HUDEP-2 (cell line): ENCODE results near the gene CEP78.

ENCODE experiments used
- DNase-seq, 76 experiments: peaks; one replicate each; lab custom pipeline; 2025; ENCODE audit not compliant: unreplicated experiment in 76 of 76; lab: John Stamatoyannopoulos, UW

The CEP78 gene

DNA sequence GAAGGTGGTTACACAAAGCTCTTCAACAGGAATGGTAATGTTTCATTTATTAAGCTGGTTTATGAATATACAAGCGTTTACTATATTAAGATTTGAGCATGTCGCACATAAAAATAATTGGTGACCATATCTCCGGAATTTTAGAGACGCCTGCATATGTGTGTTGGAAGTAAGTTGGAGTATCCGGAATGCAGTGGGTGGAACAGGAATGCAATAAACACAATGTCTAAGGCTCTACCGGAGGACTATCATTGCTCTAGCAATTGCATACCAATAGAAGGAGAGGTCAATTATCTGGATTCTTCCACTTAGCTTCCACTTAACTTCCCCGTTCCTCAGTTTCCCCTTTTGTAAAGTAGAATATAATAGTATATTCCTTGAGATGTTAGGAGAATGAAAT is 1.1 kb upstream of the CEP78 start:
- DNase-seq: no peak

DNA sequence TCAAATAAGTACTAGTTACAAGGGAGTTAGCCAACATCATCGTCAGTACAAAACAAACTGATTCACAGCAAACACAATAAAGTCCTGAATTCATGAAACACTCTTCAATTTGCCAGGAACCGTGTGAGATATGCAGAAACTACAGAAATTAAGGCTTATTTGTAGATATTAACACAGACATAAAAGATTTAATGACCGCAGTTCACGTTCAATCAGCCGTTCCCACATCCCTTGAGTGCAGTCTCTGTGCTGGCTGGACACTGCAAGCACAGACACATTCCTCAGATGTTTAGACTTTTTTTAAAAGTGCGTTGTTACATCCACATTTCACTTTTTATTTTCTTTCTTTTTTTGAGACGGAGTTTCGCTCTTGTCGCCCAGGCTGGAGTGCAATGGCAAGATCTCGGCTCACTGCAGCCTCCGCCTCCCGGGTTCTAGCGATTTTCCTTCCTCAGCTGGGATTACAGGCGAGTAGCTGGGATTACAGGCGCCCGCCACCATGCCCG is 566 bp upstream of the CEP78 start:
- DNase-seq: no peak

DNA sequence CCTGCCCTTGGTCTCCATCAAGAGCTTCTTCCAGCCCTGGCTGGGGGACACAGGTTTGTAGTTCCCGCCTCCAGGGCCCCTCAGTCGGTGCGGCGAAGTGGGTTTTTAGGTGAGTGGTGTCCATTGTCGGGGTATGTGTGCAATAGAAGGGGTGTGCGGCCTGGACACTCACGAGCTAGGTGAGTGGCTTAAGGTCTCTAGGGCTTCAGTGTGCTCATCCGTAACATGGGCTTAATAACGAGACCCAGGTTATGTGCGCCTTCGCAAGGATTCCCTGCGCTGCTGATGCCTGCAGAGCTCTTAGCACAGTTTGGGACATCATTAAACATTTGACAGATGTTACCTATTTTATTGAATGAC is 656 bp downstream of the CEP78 start:
- DNase-seq: peak in 3 of 76 experiments; percentile 6 to 20 (median 14)

- DNase-seq: no peak
These were observed 2.5 kb downstream of the CEP78 start for GRCh38 chr9:78238046-78239038.

GRCh38 chr9:78239506-78239905 is 3.6 kb downstream of the CEP78 start:
- no peak for DNase-seq

GRCh38 chr9:78242041-78242440 is 6.2 kb downstream of the CEP78 start:
- no peak for DNase-seq

GRCh38 chr9:78243130-78243529 is 7.3 kb downstream of the CEP78 start:
- no peak for DNase-seq

- no peak for DNase-seq
These were observed 9.5 kb downstream of the CEP78 start for GRCh38 chr9:78245401-78245800.

- DNase-seq: no peak
These were observed 12.8 kb downstream of the CEP78 start for GRCh38 chr9:78248635-78249034.

- peak in 2 of 76 experiments; percentile 12 for DNase-seq
These were observed 13.7 kb downstream of the CEP78 start for GRCh38 chr9:78249542-78249941.

DNA sequence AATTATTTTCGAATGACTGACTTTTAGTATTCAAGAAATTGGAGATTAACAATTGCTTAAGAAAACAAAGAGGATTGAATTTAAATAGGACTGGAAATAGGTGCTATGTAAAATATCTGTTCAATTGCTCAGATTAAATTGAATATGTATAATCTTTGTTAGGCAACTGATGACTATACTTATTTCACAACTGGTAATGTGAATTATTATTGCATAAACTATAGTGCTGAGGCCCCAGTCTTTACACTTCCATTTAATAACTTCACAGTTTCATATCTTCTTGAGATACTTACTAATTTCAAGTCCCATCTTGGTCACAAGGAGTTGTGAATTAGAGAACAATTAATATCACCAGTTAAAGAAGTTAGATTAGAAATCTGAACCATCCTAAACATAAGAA is 16.7 kb downstream of the CEP78 start:
- no peak for DNase-seq

- DNase-seq: no peak
These were observed 17.4 kb downstream of the CEP78 start for GRCh38 chr9:78253285-78253684.

- DNase-seq: peak in 4 of 76 experiments; percentile 3 to 31 (median 12)
These were observed 25.6 kb downstream of the CEP78 start for GRCh38 chr9:78261403-78262001.

- DNase-seq: no peak
These were observed 26.8 kb downstream of the CEP78 start for GRCh38 chr9:78262655-78263054.

GRCh38 chr9:78267889-78268288 is 32.0 kb downstream of the CEP78 start:
- no peak for DNase-seq

DNA sequence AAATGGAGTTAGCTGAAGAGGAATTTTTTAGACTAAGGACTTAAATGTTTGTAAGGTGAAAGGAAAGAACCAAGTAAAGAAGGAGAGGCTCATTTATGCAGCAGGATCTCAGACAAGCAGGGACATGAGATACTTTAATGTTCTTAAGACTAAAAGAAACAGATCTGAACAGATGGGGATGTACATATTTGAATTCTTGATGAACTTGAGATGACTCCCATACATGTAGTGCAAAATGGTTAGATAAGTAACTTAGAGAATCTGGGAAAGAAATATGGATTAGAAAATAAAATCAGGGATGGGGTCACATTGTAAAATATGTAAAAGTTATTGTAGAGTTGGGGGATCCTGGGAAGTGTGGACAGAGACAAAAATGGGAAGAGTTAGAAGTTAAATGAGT is 33.9 kb downstream of the CEP78 start:
- no peak for DNase-seq

- DNase-seq: no peak
These were observed 36.4 kb downstream of the CEP78 start for GRCh38 chr9:78272307-78272706.

DNA sequence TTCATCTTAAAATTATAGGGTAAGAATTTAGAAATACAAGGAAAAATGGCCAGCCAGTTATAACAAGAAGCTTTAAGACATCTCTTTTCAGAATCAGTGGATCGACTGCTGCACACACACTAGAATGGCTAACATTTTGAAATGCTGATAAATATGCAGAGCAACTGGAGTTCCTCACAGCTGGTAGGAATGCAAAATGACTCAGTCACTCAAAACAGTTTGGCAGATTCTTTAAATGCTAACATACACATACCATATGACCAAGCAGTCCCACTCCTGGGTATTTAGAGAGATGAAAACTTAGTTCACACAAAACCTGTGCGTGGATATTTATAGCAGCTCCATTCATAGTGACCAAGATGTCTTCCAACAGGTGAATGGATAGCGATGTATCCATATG is 37.9 kb downstream of the CEP78 start:
- DNase-seq: no peak

DNA sequence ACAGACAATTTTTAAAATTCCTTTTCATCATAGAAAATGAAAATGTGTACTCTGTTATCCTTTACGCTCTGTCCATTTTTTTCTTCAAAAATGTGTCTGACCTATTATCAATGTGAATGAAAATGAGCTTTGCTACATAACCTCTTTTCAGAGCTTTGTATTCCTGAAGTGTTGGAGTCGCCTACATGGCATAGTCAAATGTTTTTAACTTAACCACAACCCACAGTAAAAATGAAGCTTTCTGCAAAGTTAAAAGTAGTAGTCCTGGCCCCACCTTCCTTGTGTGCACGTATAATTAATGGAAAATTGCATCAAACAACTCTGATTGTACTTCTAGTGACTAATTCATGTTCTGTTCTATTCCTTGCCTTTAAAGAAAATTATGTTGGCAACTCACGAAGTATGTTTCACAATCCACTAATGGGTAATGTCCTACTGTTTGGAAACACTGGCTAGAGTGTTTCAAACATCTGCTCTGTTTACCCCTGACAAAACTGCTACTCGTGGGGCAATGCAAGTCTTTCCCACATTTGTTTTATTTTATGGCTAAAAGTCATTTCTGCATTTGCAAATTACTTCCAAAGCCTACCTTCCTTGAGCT is 42.4 kb downstream of the CEP78 start:
- no peak for DNase-seq

- DNase-seq: no peak
These were observed 42.9 kb downstream of the CEP78 start for GRCh38 chr9:78278801-78279200.

DNA sequence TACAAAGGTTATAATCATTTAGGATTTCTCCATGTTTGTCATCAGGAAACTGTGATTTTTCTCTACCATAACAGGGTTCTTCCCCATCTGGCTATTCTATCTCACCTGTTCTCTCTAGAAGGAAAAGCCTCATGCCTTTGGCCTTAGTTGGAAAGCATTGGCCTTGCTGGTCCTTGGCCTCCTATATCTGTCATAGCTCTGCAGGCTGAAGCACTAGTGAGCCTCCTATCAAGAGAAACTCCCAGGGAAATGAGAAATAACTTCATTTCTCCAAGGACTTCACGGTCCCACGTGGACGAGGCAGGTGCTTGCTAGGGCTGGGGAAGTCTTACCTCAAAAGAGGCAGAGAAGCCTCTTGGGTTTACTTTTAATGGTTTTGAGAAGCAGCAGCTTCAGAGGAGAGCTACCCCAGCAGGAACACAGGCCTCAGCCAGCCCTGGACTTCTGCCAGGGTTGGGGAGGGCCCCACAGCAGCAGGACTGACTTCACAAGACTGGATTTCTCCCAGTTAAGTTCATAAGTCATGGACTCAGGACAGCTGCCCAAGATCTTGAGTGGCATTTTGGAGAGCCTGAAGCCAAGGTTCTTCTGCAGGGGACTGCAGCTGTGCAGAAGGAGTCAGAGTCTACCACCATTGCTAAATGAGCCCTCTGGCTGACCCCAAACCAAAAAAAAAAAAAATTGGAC is 45.2 kb downstream of the CEP78 start:
- peak in 18 of 76 experiments; percentile 1 to 54 (median 9) for DNase-seq
